22Rv1 (cell line): ENCODE measurements around the gene GRPEL1.

ENCODE experiments used
- ZFX ChIP-seq: fragments of 450-650 bp; IDR thresholded peaks from 2 replicates; pipeline ENCODE4 v1.6.1; 2017; ENCODE audit warnings: antibody characterized with exemption, borderline replicate concordance
- TF ChIP-seq, protein P1 (sequence below): fragments of 450-650 bp; IDR thresholded peaks from 2 replicates; pipeline ENCODE4 v1.5.1; 2017; ENCODE audit warnings: mild to moderate bottlenecking

DNA sequence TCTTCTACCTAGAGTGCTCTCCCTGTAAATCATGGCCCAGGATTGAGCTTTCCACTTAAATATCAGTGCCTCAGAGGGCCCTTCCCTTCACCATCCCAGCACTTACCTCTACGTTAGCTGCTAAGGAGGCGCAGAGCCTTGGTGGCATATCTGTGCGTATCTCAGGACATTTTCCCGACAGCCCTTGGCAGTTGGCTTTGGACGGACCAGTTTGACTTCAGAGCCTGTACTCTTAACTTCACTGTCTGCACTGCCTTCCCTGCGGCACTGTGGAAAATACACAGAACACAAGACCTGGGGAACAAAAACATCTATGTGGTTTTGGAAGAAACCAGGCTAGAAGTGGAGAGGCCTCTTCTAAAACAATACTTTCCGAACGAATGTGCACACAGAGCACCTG is 22.3 kb downstream of the GRPEL1 start:
- TF ChIP-seq, protein P1, sequence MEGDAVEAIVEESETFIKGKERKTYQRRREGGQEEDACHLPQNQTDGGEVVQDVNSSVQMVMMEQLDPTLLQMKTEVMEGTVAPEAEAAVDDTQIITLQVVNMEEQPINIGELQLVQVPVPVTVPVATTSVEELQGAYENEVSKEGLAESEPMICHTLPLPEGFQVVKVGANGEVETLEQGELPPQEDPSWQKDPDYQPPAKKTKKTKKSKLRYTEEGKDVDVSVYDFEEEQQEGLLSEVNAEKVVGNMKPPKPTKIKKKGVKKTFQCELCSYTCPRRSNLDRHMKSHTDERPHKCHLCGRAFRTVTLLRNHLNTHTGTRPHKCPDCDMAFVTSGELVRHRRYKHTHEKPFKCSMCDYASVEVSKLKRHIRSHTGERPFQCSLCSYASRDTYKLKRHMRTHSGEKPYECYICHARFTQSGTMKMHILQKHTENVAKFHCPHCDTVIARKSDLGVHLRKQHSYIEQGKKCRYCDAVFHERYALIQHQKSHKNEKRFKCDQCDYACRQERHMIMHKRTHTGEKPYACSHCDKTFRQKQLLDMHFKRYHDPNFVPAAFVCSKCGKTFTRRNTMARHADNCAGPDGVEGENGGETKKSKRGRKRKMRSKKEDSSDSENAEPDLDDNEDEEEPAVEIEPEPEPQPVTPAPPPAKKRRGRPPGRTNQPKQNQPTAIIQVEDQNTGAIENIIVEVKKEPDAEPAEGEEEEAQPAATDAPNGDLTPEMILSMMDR, result no peak
- no peak for TF ChIP-seq ZFX
